DLD1 (cell line): ENCODE results near the gene GRID1.

Experiments
- in situ Hi-C: cut with HindIII; loops from 2 replicates; pipeline ENCODE4 v1.10.0; 2017; ENCODE audit warnings: low sequenced_read_pairs

The GRID1 gene

GRCh38 chr10:85791818-85792532 is 574.6 kb downstream of the GRID1 start:
- in situ Hi-C loops, result no loop called here

GRCh38 chr10:85789982-85790789 is 576.4 kb downstream of the GRID1 start:
- in situ Hi-C loops, result no loop called here

- in situ Hi-C loops, result no loop called here
Measured at GRCh38 chr10:85789125-85789524, 577.5 kb downstream of the GRID1 start.

- in situ Hi-C loops, result no loop called here
Measured at GRCh38 chr10:85788570-85788969, 578.0 kb downstream of the GRID1 start.

DNA sequence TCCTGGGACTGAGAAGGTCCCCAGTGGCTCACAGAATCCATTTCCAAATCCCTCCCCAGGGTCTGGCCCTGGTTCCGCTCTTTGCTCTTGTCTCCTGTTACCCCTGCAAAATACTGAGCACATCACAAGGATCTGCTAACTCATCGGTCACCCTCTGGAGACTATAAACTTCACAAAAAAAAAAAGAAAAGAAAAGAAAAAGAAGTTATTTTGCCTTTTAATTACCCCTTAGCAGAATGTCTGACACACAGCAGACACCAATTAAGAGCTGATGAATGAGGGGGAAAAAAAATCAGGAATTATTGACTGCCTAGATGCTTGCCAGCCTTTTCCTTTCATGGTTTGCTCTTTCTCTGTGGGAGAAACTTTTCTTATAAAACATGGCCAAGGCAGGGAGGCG is 578.7 kb downstream of the GRID1 start:
- in situ Hi-C loops, result no loop called here

- in situ Hi-C loops, result no loop called here
Measured at GRCh38 chr10:85787393-85787792, 579.2 kb downstream of the GRID1 start.

- in situ Hi-C loops, result no loop called here
Measured at GRCh38 chr10:85786401-85786899, 580.1 kb downstream of the GRID1 start.

DNA sequence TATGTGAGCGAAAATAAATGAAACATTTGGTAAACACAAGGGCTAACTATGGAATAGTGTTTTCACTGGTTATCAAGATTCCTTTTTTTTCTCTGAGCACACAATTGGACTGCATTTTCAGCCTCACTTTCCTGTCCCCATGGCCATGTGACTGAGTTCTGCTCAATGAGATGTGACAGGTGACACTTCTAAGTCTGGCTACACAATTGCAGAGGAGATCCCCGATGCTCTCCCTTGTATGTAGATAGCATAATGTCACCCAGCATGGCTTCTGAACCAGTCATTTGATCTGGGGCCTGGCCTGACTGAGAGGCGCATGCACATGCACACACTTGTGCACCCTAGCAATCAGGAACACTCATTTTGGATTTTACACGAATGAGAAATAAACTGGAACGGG is 581.8 kb downstream of the GRID1 start:
- in situ Hi-C loops, result no loop called here

DNA sequence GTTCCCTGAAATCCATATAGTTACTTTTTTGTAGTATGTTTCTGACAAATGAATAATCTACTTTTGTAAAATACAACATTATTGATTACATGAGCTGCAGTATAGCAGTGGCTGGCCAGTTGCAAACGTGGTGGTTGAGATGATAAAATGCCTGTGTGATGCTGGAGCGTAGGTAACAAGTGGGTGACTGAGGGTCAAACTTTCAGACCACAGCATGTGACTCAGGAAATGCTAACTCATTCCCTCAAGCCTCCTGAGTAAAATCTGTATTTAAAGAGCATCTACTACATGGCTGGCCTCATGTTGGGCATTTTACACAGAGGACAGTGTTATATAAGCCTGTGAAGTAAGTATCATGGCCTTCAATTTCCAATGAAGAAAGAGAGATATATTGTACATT is 585.2 kb downstream of the GRID1 start:
- in situ Hi-C loops, result no loop called here

- in situ Hi-C loops, result no loop called here
Measured at GRCh38 chr10:85778074-85778473, 588.5 kb downstream of the GRID1 start.

DNA sequence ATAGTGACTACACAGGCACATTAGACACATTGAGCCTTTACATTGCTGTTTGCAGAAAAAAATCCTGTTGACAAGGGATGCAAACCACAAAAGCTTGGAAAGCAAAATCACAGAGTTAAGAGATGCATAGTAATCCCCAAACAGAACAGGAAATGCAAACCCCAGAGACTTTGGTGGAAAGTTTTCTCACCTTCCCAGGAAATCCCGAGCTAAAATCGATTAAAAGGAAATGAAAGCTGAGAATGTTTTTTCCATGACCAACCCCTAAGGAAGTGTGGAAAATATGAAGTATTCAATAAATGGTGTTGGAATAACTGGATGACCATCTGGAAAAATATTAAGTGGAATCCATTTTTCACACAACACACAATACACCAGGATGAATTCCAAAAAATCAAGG is 598.7 kb downstream of the GRID1 start:
- in situ Hi-C loops, result no loop called here

DNA sequence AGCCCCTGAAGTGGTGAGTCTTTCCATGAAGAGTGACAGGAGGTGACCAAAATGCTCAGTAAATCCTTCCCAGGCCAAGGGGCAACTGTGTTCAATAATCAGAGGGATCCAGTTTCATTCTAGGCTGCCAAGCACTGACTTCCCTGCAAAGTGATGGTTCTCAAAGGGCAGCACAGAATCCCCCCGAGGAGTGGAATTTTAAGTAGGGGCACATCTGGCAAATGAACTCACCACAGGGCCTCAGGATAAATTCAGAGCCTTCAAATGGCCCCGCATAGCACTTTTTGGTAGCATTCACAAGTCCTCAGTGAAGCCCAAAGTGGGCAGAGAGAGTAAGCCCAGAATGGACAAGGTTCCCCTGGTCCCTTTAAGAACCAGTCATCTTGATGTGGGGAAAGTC is 602.5 kb downstream of the GRID1 start:
- in situ Hi-C loops, result no loop called here

- in situ Hi-C loops, result no loop called here
Measured at GRCh38 chr10:85761906-85762445, 604.6 kb downstream of the GRID1 start.

DNA sequence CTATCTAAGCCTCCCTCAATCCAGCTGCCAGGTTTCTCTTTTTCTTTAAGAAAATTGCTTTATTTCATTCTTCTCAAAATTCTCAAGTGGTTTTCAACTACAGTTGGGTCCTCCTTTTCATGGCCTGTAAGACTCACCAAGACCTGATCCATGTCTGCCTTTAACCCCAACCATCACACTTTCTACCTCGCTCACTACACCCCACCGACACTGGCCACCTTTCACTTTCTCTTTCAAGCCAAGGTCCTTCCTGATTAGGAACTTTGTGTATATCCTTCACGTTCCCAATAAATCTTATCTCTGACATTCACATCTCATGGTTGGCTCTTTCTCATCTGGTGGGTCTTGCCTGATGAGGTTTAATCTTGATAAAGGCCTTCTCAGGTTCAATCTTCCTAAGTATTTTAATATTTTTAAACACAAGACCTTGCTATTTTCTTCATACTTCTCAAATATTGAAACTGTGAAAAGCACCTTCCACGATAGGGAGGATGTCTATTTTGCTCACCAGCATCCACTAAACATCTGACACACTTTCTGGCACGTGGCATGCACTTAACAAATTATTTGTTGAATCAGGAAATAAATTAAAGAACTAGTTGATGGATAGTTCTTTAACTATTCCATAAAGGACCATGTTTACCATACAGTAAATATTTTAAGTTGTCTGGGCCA is 624.8 kb downstream of the GRID1 start:
- in situ Hi-C loops, result no loop called here

DNA sequence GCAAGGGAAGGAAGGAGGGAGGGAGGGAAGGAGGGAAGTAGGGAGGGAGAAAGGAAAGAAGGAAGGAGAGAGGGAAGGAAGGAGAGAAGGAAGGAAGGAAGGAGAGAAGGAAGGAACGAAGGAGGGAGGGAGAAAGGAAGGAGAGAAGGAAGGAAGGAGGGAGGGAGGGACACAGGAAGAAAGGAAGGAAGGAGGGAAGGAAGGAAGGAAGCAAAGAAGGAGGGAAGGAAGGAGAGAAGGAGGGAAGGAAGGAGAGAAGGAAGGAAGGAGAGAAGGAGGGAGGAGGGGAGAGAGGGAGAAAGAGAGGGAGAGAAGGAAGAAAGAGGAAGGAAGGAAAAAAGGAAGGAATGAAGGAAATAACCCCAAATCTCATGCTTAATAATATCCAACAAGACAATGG is 630.6 kb downstream of the GRID1 start:
- in situ Hi-C loops, result no loop called here

- in situ Hi-C loops, result no loop called here
Measured at GRCh38 chr10:85734791-85735190, 631.8 kb downstream of the GRID1 start.

- in situ Hi-C loops, result no loop called here
Measured at GRCh38 chr10:85724215-85724614, 642.4 kb downstream of the GRID1 start.

- in situ Hi-C loops, result no loop called here
Measured at GRCh38 chr10:85720931-85721590, 645.5 kb downstream of the GRID1 start.

- in situ Hi-C loops, result no loop called here
Measured at GRCh38 chr10:85719408-85719807, 647.2 kb downstream of the GRID1 start.

DNA sequence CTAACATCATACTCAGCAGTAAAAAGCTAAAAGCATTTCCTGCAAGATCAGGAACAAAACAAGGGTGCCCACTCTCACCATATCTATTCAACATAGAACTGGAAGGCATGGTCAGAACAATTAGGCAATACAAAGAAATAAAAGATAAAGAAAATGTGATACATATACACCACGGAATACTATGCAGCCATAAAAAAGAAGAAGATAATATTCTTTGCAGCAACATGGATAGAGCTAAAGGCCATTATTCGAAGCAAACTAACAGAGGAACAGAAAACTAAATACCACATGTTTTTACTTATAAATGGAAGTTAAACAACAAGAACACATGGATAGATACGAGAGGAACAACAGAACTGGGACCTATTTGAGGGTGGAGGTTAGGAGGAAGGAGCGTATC is 652.7 kb downstream of the GRID1 start:
- in situ Hi-C loops, result no loop called here

DNA sequence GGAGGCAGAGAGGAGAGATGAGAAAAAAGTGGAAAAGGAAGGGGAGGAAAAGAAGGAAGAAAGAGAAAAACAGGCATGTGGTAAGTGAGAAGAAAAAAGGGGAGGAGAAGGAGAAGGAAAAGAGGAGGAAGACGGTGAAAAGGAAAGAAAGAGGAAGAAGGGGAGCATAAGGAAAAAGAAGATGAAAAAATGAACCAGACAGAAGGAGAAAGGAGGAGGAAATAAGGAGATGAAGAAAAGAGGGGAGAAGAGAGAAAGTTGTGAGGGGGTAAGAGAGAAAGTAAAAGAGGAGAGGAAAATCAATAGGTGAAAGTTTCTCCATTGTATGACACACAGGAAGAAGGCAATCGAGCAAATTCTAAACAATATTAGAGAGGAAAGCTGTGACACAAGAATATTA is 663.8 kb downstream of the GRID1 start:
- in situ Hi-C loops, result no loop called here
